HTR-8/SVneo (cell line): ENCODE measurements around the gene PLXNA3.
"Not testable (repeated sequence)": the region's sequence is repeated elsewhere in the genome, so short reads cannot be mapped to it uniquely, and the experiment has no call there.

Experiments
- DNase-seq: peaks from one replicate; pipeline ENCODE4 v3.0.0; 2011; ENCODE audit warnings: low spot score, mixed read lengths; ENCODE audit not compliant: insufficient read length
- FAIRE-seq: peaks from 2 replicates; lab custom pipeline; 2011; peaks lifted over from hg19 to GRCh38; lab: Jason Lieb, UNC

The PLXNA3 gene

DNA sequence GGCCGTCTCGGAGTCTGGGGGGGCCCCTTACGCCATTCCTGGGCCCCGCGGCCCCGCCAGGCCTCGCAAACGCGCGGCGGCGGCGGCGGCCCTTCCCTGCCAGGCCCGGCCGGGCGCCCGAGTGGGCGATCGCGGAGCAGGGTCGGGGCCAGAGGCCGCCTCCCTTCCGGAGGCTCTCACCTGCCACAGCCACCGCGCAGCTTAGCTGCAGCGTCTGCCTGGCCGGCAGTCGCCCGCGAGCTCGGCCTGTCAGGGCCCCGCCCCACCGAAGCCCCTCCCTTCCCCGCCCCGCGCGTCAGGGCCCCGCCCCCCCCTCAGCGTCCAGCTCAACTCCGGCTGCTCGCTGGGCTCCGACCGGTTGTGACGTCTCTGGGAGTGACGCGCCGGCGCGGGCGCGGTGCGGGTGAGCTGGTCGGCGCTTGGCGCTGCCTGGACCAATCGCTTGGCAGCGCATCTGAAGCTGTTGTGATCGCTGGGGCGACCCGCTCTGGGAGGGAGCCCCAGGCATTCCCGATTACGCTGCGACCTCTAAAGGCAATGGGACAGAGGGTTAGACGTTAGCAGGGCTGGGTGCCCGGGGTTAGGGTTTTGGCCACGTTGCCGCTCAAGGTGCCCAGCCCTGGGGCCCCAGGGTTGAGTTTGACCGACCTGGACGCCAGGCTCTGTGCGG lies 32.5 kb downstream of the PLXNA3 start, which contains the start of gene SLC10A3:
Gene SLC10A3, minus strand, starts transcription at position 216 of the 670 bp plus-strand sequence. CDS start 1,689 bp downstream, outside the sequence.
- FAIRE-seq (no peak), DNase-seq (peak; percentile 87)

DNA sequence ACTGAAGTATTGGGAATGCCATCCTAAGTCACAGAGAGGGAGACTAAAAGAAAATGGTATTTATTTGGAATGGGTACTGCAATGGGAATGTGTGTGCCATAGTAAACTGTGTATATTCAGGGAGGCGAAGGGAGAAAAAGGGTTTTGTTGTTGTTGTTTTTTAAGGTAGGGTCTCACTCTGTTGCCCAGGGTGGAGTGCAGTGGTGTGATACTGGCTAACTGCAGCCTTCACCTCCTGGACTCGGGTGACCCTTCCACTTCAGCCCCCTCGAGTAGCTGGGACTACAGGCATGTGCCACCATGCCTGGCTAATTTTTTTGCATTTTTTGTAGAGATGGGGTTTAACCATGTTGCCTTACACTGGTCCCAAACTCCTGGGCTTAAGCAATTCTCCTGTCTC lies 36.6 kb downstream of the PLXNA3 start:
- DNase-seq (no peak), FAIRE-seq (no peak)

DNA sequence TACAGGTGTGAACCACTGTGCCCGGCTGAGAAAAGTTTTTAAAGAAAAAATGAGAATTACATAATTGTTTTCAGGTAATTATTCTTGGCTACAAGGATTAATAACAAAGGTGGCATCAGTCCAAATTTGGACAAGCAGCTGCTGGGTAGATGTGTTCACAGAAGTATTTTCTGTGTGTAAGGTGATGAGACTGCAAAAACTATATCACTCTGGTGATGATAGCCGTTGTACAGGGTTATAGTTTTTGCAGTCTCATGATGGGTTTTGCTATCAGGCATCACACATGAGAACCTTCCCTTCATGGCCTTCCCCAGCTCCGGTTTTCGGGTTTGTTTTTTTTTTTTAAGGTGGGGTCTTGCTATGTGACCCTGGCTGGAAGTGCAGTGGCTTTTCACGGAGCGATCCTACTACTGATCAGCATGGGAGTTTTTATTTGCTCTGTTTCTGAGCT lies 37.4 kb downstream of the PLXNA3 start:
- DNase-seq: no peak
- no peak for FAIRE-seq

DNA sequence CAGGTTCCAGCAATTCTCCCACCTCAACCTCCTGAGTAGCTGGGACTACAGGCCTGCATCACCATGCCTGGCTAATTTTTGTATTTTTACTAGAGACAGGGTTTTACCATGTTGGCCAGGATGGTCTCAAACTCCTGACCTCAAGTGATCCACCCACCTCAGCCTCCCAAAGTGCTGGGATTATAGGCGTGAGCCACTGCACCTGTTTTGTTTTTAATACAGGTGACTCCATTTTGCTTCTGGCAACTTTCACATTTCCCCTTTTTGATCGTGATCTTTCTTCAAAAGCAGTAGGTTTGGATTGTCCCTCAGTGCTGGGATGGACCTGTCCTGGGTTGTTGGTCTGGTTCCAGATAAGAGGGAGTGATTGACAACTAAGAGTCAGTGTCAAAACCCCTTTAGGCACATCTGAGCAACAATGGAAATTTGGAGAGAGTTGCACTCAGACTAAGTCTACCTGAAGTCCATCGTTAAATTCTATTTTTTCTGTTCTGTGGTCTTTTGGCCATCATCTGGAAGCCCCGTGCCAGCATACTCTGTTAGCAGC lies 38.6 kb downstream of the PLXNA3 start:
- DNase-seq, FAIRE-seq: not testable (repeated sequence)

DNA sequence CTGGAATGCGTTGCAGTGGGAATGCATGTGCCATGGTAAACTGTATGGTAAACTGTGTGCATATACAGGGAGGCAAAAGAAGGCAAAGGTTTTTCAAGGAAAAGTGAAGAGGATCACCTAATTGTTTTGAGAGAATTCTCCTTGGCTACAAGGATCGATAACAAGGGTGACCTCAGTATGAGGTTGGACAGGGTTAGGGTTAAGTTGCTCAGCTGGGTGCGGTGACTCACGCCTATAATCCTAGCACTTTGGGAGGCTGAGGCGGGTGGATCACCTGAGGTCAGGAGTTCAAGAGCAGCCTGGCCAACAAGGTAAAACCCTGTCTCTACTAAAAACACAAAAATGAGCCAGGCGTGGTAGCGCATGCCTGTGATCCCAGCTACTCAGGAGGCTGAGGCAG lies 43.3 kb downstream of the PLXNA3 start:
- DNase-seq, FAIRE-seq: not testable (repeated sequence)

DNA sequence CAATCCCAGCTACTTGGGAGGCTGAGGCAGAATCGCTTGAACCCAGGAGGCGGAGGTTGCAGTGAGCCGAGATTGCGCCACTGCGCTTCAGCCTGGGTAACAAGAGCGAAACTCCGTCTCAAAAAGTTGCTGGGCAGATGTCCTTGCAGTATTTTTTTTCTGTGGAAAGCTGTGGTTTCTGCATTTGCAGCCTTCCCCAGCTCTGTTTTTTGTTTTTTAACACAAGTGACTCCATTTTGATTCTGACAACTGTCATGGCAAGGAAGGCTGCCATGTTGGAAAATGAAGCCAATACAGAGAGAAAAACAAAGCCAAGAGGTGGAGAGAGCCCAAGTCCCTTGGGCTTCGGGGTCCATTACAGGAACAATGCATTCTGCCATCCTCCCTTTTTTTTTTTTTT lies 44.0 kb downstream of the PLXNA3 start:
- FAIRE-seq: no peak
- no peak for DNase-seq

DNA sequence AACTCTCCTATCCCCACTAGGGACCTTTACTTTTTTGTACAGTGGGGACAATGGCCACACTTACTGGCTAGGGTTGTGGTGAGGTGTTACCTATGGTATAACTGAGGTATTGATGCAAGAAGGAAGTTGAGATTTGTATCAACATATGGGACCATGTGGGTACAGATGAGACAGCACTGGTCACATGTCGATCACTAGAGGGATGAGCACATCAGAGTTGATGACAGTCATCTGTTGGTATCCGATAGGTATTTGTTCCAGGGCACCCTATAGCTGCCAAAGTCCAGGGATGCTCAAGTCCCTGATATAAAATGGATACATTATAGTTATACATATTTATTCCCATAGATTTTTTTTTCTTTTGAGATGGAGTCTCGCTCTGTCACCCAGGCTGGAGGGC lies 44.9 kb downstream of the PLXNA3 start:
- no peak for FAIRE-seq
- no peak for DNase-seq

DNA sequence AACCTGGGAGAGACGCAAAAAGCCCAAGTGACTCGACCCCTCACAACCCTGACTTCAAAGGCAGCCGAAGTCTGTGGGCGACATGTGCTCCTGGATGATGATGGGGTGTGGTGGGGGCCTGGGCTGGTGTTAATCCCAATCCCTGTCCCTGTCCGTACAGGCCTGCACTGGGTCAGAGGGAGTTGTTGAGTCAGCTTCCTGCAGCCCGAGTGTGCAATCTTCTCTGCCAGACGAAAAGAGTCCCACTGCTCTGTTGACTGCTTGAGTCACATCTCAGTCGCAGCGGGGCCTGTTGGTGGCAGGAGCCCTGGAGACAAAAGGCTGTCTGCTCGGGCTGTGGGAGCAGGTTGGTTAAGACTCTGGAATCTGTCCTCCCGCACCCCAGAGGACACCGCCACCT lies 47.7 kb downstream of the PLXNA3 start:
- FAIRE-seq: no peak
- no peak for DNase-seq

DNA sequence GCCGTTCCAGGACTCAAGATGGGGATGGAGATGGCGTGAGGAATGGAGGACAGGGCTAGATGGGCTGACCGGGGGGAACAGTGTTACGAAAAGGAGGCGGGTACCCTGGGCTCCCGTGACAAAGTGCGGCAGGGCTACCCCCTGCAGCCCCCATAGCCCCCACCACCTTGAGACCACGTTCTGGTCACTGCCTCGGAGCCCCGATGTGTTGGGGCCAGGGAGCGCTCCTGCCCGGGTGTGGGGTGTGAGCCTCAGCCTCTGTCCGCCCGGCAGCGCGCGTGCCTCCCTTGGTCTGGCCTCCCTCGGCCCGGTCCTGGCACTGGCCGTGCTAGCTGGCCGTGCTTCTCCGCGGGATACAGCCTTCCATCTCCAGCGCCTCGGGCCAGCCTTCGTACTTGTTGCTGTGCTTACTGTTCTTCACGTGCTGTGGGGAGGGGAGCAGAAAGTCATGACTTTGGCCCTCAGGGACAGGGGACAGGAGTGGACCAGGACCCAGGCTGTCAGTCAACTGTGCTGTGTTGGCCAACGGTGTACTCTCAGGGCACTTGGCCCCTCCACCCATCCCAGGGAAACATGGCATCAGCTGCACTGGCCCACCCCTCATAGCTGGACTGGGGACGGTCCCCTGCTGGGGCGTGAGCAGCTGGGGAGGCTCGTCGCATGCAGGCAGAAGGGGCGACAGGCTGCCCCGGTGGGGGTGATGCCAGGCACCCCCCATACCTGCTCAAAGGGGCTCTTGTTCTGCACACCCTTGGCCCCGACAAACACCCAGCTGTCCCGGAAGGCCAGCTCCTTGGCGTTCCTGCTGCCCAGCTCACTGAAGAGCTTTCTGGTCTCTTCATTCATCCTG lies 48.6 kb downstream of the PLXNA3 start:
- DNase-seq (no peak), FAIRE-seq (no peak)

DNA sequence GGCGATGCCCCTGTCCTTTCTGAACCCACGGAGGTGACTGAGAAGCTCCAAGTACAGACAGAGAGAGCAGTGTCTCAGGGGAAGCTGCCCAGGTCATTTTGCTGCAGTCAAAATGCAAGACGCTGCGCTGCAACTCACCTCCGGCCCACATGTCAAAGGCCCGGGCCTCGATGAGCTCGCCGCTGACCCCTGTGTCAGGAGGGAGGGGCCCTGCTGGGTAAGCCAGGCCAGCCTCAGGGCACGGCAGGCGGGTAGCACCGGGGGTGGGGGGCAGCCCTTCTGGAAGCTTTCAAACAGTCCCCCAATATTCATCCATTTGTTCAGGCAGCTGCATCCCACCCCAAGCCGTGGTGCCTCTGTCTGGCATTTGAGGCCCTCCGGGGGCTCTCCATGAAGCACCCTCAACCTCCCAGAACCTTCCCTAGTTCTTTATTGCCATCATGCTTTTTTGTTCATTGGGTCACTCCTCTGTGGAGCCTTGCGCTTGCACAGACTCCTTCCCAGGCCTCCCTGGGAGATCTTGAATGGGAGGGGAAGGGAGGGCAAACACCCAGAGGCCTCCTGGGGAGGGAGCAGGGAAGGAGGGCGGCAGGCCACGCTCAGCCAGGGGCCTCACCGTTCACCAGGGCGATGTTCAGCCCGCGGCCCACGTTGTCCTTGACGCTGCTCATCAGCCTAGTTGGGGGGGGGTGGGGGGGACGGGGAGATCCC lies 49.7 kb downstream of the PLXNA3 start:
- DNase-seq: no peak
- FAIRE-seq: no peak

DNA sequence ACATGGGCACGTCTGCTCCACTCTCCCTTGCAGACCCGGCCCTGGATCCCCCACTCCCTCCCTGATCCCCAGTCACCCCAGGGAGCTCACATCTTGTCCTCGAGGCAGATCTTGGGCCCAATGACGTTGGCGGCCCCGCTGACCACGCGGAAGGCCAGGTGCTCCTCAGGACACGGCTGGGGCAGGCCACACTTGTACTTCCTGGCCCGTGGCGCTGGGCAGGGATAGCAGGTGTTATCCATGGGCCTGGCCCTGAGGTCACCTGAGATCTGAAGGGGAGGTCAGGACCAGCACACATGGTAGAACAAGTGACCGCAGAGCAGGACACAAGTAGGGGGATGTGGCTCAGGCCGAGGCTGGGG lies 50.3 kb downstream of the PLXNA3 start:
- no peak for FAIRE-seq
- DNase-seq: no peak

DNA sequence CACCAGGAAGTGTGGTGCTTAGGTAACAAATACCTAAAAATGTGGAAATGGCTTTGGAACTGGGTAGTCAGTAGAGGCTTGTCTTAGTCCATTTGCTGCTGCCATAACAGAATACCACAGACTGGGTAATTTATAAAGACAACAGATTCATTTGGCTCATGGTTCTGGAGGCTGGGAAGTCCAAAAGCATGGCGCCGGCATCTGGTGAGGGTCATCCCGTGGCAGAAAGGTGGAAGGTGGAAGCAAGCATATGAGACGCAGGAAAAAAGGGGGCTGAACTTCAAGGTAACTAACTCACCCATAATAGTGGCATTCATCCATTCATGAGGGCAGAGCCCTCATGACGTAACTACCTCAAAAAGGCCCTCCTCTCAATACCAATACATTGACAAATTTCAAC lies 51.4 kb downstream of the PLXNA3 start:
- no peak for FAIRE-seq
- no peak for DNase-seq

DNA sequence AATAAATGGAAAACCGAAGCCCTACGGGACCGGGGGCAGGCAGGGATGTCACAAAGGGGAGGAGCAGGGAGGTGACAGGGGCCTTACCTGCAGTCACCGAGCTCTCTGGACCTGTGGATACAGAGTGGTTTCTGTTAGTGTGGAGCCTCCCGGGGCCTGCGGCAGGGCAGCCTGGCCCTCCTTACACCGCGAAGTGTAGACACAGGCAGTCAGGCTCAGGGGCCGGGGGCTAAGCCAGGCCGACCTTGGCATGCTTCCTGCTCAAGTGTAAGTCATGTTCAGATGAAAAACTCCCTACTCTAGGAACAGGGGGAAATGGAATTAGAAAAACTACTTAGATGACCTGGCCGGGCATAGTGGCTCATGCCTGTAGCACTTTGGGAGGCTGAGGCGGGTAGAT lies 53.7 kb downstream of the PLXNA3 start:
- FAIRE-seq: no peak
- no peak for DNase-seq

DNA sequence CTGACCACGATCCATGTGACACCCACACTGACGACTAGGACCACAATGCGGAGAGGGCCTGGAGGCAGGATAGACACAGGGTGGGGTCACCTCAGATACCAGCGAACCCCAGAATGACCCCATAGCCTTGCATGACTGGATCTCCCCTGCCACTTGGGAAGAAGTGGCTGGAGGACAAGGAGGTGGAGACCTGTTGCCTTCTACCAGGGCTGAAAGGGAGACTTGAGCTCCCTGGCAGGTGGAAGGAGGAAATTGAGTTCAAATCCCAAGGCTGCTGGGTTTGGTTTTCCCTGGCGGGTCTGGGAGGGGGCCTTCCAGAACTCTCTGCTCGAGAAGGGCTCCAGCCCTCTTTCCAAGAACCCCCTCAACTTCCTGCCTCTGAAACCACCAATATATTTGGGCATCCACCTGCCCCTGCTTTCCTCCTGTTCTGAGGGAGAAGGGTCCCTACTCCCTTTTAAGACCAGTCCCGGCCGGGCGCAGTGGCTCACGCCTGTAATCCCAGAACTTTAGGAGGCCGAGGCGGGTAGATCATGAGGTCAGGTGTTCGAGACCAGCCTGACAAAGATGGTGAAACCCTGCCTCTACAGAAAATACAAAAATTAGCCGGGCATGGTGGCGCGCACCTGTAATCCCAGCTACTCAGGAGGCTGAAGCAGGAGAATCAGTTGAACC lies 54.9 kb downstream of the PLXNA3 start:
- FAIRE-seq (no peak), DNase-seq (no peak)

DNA sequence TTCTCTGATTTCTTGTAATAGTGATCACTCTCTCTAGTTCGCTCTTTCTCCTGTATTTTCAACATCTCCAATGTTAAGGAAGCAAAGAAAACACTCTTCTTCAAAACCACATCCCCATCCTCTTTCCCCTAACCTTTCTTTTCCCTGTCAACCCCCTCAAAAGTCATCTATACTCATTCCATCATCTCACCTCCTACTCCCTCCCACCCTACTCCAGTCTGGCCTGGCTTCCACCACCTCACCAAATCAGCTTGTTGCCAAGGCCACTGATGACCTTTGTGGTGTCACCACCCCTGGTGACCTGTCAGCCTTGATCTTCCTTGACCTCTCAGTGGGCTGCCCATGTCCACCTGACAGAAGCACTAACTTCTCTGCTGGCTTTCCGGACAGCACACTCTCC lies 55.6 kb downstream of the PLXNA3 start:
- DNase-seq: no peak
- FAIRE-seq: no peak

DNA sequence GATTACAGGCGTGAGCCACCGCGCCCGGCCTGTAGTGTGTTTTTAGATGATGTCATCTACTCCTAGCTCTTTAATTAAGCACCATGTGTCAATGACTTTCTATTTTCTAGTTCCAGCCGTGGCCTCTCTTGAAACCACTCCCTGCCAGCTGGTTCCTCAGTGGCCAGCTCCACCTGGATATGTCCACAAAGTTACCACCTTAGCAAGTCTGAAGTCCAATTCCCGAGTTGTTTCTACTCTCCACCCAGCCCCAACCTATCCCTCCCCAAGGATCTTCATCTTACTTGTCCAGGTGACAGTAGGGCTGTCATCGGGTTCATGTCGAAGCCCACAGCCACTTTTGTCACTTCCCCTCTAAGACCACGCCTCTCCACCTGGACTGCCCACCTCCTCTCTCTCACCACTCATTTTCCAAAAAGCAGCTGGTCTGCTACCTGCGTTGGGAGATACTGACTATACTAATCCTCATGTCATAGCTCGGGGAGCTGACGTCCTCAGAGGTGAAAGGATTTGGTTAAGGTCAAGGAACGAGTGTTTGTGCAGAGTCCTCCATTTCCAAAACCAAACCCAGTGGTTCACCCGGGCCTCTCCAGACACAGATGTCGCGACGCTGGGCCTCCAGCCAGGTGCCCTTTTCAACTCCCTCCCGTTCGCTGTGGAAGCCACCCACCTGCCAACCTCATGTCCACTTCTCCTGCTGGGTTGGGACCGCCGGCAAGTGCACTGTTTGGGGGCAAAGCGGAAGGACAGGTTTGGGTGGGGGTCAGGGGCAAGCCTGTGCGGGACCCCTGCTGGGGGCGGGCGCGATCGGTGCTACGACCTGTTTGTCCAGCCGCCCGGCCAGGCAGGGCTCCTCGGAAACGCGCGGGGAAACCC lies 57.2 kb downstream of the PLXNA3 start:
- no peak for DNase-seq

DNA sequence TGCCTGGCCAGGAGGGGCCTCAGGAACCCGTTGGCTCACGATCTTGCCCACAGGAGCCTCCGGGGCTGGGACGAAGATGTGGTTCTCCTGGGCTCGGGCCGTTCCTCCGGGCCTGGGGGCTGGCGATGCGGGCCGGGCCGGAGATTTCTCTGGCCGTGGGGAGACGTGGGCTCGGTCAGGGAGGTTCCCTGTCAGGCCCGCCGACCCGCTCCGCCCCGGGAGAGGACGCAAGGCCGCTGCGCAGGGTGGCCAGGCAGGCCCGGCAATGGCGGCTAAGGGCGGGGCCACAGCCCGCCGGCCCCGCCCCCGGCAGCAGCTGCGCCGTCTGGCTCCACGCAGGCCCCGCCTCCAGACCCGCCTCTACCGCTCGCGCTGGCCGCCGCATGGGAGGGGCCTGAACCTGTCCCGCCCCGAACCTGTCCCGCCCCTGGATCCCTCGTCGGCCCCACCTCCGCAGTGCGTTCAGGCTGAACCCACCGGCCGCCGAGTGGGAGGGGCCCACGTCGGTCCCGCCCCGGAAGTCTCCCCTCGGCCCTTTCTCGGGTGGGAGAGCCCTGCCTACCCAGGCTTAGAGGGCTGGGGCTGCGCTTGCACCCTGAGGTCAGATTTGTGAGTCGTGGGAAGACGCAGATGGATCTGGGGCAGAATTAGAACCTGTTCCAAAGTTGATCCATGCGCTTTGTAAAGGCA lies 58.0 kb downstream of the PLXNA3 start, which contains the start of gene FAM3A:
Gene FAM3A, minus strand, starts transcription at position 267 of the 690 bp plus-strand sequence. CDS start 460 bp downstream, outside the sequence.
- FAIRE-seq (peak; percentile 79), DNase-seq (peak; percentile 69)

More for the DNA sequence above, 57.2 kb downstream of the PLXNA3 start:
- no peak for FAIRE-seq

DNA sequence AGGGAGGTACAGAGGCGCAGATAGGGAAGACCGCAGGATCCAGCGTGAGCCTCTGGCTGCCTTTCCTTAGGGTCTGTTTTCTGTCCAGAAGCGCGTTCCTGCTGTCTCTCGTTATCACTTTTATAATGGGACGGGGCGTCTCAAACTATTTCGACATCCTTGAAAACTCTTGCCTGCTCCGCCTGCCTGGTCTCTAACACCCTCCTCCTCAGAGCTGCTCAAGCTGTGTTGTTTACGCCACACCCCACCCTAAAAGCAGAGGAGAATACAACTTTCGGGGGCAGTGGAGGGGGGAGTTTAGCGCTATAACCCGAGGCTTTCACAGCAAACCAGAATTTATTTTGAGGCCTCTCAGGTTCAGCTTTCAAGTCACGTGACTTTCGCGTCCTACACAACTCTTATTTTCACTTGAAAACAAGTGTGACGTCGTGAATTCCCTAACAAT lies 58.6 kb downstream of the PLXNA3 start:
- DNase-seq (no peak), FAIRE-seq (no peak)
